Heart left ventricle (tissue), 13 donors: ENCODE data around the gene C20orf96.

Source experiments
- POLR2A ChIP-seq, 2 donors: fragments of 450-650 bp; IDR thresholded peaks; one replicate each; pipeline ENCODE4 v1.6.1; 2017; ENCODE audit warnings: antibody characterized with exemption in 2 of 2, mild to moderate bottlenecking in 2 of 2, moderate library complexity in 2 of 2
- TF ChIP-seq, protein P1 (sequence below), 12 donors: fragments of 200-600 bp; sonication (generic) in 4 of 12; IDR thresholded peaks; one replicate each; pipeline versions ENCODE4 v1.5.0 to v1.8.0; 2018 to 2022; ENCODE audit warnings: antibody characterized with exemption in 12 of 12, mild to moderate bottlenecking in 5 of 12
- donor health status: ischemic (EF 13 %, LVEDD 7.1; RV severe dilation, severe dysfunction).
- donor health status: DM: no; HTN: yes; CAD: no.
- donor health status: DM: no; HTN: no; CAD: no.
- donor health status: ischemic (EF 25% LVEDD 6.9; RV normal size, moderate dysfunction).
- donor health status: ischemic (EF 25% LVEDD 5.7; RV mildly dilated, moderate dysfunction).
- donor health status: ischemic (EF 35%, LVEDD 5.7; RV mildly dilated, moderate dysfunction).
- donor health status: nonischemic (EF 11% LVEDD 7.7; RV severe dilation, severe dysfunction).
- donor health status: DM: yes; HTN: yes; CAD: no.
- donor health status: PGD.
- donor health status: ischemic (EF 29% LVEDD 5.4; RV normal size, mild dysfunction).
- donor health status: nonischemic (EF 23%, LVEDD 6.1; RV moderate dilation, normal function).

DNA sequence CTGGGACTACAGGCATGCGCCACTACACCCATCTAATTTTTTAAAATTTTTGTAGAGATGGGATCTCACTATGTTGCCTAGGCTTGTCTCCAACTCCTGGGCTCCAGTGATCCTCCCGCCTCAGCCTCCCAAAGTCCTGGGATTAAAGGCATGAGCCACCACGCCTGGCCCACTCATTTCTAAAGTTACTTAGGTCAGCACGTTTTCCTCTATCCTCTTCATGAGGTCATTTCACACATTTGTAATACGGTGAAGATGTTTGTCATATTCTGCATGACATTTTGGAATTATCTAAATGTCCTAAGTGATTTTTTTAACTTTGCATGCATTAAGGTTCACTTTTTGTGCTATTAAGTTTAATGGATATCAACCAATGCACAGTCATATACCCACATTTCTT is 22.9 kb upstream of the C20orf96 start:
- TF ChIP-seq, protein P1, sequence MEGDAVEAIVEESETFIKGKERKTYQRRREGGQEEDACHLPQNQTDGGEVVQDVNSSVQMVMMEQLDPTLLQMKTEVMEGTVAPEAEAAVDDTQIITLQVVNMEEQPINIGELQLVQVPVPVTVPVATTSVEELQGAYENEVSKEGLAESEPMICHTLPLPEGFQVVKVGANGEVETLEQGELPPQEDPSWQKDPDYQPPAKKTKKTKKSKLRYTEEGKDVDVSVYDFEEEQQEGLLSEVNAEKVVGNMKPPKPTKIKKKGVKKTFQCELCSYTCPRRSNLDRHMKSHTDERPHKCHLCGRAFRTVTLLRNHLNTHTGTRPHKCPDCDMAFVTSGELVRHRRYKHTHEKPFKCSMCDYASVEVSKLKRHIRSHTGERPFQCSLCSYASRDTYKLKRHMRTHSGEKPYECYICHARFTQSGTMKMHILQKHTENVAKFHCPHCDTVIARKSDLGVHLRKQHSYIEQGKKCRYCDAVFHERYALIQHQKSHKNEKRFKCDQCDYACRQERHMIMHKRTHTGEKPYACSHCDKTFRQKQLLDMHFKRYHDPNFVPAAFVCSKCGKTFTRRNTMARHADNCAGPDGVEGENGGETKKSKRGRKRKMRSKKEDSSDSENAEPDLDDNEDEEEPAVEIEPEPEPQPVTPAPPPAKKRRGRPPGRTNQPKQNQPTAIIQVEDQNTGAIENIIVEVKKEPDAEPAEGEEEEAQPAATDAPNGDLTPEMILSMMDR (IDR thresholded peaks at IDR 0.05) = no peak
- TF ChIP-seq POLR2A (IDR thresholded peaks at IDR 0.05) = no peak
